Gastroesophageal sphincter (tissue), 3 donors: Measurements from ENCODE around the gene GOLPH3.

Source experiments
- CTCF ChIP-seq, 4 experiments: fragments of 200-600 bp in 2 of 4; fragments of 450-650 bp in 2 of 4; sonication (generic) in 1 of 4; IDR thresholded peaks; one replicate each; pipeline ENCODE4 v1.5.1; 2017 to 2019; ENCODE audit warnings: antibody characterized with exemption in 4 of 4, mild to moderate bottlenecking in 2 of 4, moderate library complexity in 2 of 4
- EP300 ChIP-seq: sonication (generic); formaldehyde crosslinking; IDR thresholded peaks from one replicate; pipeline ENCODE4 v1.6.1; 2017; ENCODE audit warnings: antibody characterized with exemption, mild to moderate bottlenecking
- POLR2A ChIP-seq, 2 donors: fragments of 450-650 bp; IDR thresholded peaks; one replicate each; pipeline ENCODE4 v1.6.1; 2017; ENCODE audit warnings: antibody characterized with exemption in 2 of 2, mild to moderate bottlenecking in 2 of 2, moderate library complexity in 1 of 2

DNA sequence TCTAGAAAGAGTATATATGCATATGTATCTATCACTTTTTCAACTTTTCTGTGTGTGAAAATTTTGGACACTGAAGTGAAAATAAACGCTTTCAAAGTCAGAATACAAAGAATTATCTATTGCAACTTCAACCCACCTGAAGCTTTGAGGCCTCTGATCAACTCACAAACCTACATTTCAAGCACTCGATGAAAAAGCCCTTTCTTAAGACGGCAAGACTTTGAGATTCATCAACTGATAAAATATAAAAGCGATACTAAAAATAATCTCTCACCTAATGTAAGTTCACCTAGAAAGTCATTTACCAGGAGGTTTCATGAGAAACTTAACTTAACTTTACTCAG is 1.2 kb downstream of the GOLPH3 start:
- TF ChIP-seq CTCF (IDR thresholded peaks at IDR 0.05) (no peak), EP300 (no peak), POLR2A (IDR thresholded peaks at IDR 0.05) (no peak)
